Measurements from ENCODE around the gene KRTAP5-6. TPM values are rescaled to one million over a fixed set of nuclear protein-coding genes. Genes with fewer than 3 reads are reported as not detected.

Gene KRTAP5-6
- total RNA-seq, 1 donor from 2014 or later, result not detected

DNA sequence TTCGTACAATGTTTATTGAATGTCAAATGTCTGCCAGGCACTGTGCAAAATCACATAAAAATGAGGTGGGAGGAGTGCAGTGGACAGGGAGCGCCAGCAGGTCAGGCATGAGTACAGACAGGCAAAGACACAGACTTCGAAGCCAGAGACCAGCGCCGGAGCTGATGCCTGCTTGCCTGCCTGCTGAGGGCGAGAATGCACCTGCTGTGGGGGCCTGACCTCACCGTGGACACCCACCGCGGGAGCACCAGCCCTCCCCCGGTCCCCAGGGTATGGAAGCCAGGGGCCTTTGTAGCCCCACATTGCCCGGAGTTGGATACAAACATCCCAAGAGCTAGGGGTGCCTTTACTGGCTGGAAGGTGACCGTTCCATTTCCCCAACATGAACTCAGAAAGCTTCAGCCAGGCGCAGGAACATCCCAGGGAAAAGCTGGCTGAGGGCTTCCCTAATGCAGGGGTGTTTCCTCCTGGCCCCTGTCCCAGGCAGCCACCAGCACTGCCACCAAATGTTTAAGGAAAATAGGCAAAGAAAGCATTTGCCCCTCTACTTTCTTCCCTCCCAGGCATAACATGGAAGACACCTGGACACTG is 35.5 kb downstream of the KRTAP5-6 start:
- no peak for DNase-seq (ENCODE audit: low read depth)

GRCh38 chr11:1733009-1733715 is 36.2 kb downstream of the KRTAP5-6 start:
- no peak for DNase-seq (ENCODE audit: low read depth)

DNA sequence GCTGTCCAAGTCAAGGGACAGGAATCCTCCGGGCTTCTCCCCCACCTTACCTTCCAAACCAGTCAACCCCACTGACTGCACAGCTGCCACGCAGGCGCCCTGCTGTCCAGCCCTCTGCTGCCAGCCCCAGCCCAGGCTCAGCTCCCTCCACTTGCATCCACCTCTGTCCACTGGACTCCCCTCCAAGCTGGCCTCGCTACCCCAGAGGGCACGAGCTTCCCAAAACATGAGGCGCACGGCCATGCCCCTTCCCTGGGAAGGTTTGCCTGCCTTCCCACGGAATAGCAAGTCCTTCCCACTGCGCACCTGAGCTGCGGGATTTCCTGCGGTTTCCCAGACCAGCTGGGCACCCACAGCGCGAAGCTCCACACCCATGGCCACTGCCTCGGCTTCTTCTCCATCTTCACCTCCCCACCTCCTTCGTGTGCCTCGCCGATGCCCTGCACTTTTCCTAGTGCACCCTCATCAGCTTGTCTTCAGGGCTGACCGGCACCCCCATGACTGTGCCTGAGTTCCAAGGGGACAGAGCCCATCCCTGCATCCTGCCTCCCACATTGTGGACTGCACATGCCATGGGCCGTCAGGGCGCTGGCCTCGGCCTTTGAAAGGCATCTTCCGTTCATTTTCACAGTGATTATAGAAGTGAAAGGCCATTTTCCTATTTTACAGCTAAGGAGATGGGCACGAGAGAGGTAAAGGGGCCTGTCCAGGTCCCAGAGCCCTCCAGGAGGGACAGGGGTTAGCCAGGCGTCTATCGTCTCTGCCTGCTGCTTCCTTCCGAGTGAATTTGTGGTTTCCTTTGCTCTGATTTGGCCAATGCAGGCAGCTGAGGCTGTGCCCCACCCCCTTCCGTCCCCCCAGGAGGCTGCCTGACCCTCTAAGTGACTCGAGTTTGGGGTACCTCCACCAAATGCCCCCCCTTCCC is 37.0 kb downstream of the KRTAP5-6 start:
- no peak for DNase-seq (ENCODE audit: low read depth)

GRCh38 chr11:1734641-1735081 is 37.7 kb downstream of the KRTAP5-6 start:
- DNase-seq (ENCODE audit: low read depth), result no peak

DNA sequence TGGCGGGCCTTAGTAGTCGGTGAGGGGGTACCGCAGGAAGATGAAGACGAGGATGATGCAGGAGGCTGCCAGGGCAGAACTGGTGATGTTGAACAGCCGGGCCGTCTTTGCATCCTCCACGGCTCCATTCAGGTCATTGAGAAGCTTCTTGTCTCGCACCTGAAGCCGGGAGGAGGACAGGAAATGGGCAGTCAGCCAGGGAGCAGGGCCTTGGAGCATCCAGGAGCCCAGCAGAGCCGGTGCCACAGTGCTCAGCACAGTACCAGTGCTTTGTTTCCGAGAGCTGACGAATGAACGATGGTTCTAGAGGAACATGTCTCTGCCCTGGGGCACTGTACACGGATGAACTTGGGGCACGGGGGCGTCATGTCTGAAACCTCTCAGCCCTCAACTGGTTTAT is 38.3 kb downstream of the KRTAP5-6 start:
- no peak for DNase-seq (ENCODE audit: low read depth)

GRCh38 chr11:1736447-1736992 is 39.5 kb downstream of the KRTAP5-6 start:
- DNase-seq (ENCODE audit: low read depth), result no peak

DNA sequence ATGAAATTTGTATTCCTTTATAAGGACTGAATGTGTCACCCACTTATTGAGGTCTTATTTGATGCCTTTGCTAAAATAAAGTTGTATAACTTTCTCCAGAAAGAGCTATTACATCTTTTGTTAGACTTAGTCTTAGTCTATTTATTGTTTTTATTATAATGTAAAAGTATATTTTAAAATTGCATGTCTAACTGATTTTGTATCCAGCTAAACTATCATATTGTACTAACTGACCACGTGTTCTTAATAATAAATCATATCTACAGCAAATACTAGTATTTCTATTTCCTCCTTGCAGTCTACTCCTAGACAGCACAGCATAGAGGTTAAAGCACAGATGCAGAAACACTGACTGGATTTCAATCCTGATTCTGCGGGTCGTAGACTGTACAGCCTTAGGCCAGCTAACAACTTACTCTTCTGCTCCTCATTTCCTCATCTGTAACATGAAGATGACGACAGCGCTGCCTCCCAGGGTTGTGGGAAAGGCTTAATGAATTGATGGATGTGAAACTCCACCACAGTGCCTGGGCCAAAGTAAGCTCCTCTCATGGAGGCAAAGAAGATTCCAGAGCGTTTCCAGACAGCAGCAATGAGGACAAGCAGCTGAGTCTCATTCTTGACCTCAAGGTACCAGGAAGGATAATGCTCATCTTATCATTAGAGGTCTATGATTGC is 40.2 kb downstream of the KRTAP5-6 start:
- no peak for DNase-seq (ENCODE audit: low read depth)

DNA sequence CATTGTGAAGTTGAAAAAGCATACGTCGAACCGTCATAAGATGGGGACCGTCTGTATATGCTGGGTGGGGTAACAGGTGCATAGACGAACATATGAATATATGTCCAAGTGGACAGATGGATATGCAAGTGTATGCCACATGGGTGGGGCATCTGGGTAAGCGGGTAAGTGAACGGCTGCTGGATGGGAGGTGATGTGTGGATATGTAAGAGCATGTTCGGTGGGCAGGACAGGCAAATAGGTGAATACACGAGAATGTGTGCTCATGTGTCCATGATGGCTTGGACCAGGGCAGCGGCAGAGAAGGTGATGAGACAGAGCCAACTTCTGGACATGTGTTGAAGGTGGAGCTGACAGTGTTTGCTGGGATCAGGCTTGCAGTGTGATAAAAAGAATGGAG is 41.4 kb downstream of the KRTAP5-6 start:
- no peak for DNase-seq (ENCODE audit: low read depth)

- no peak for DNase-seq (ENCODE audit: low read depth)
These were observed 42.6 kb downstream of the KRTAP5-6 start for GRCh38 chr11:1739576-1739975.

DNA sequence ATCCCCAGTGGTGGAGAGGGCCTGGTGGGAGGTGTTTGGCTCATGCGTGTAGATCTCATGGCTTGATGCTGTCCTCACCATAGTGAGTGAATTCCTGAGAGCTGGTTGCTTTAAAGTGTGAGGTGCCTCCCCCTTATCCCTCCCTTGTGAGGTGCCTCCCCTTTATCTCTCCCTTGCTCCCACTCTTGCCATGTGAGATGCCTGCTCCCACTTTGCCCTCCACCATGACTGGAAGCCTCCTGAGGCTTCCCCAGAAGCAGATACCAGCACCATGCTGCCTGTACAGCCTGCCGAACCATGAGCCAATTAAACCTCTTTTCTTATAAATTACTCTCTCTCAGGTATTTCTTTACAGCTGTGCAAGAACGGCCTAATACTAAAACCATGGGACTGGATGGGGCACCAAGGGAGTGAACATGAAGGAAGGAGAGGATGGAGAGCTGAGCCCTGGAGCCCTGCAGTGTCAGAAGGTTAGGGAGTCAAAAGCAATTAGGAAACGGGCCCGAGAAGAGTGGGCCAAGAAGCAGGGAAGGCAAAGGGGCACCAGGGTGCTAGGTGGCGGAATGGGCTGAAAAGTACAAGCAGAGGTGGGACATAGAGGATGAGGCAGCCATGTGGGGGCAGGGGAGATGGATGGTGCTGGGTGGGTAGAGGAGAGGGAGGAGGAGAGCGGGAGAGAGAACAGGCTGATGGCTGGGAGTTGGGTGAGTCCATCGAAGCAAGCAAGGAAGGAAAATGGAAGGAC is 44.0 kb downstream of the KRTAP5-6 start:
- no peak for DNase-seq (ENCODE audit: low read depth)

DNA sequence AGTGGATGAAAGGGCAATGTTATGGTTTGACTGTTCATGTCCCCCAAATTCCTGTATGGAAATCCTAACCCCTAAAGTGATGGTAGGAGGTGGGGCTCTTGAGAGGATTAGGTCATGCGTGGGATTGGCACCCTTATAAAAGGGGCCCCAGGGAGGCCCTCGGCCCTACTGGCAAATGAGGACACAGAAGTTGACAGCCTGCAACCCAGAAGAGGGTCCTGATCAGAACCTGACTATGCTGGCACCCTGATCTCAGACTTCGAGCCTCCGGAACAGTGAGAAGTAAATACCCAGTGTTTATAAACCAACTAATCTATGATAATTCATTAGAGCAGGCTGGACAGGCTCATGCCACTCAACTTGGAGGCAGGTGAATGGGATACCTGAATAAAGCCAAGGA is 44.7 kb downstream of the KRTAP5-6 start:
- DNase-seq (ENCODE audit: low read depth), result no peak

- no peak for DNase-seq (ENCODE audit: low read depth)
These were observed 45.4 kb downstream of the KRTAP5-6 start for GRCh38 chr11:1742371-1742770.

DNA sequence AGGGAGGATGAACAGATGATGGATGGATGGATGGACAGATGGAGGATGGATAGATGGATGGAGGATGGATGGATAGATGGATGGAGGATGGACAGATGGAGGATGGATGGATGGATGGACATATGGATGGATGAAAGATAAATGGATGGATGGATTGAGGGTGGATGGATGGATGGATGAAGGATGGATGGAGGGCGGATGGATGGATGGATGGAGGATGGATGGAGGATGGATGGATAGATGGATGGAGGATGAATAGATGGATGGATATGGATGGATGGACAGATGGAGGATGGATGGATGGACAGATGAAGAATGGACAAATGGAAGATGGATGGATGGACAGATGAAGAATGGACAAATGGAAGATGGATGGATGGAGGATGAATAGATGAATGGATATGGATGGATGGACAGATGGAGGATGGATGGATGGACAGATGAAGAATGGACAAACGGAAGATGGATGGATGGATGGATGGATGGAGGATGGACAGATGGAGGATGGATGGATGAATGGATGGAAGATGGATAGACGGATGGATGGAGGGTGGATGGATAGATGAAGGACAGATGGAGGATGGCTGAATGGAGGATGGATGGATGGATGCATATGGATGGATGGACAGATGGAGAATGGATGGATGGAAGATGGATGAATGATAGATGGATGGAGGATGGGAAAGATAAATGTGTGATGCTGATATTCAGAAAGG is 46.0 kb downstream of the KRTAP5-6 start:
- no peak for DNase-seq (ENCODE audit: low read depth)

DNA sequence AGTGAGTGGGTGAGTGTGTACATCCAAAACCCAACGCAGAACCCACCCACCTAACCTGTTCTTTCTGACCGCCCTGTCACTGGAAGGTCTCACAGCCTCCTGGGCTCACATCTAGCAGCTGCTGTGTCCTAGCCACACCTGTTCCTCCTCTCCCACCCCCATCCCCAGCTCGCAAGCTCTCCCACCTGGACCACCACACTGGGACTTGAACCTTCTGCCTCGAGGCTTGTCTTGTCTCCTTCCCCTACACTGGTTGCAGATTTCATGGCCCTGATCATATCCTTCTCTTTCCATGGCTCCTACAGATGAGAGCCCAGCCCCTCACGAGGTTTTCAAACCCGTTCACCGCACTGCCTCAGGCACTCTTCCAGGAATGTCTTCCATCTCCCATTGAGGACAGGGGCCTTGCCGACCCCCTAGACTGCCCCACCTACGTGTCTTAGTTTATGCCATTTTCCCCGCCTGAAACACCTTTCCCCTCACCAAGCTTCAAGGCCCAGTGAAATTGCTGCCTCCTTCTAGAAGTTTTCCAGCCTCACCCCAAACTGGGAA is 46.7 kb downstream of the KRTAP5-6 start:
- DNase-seq (ENCODE audit: low read depth), result no peak

DNA sequence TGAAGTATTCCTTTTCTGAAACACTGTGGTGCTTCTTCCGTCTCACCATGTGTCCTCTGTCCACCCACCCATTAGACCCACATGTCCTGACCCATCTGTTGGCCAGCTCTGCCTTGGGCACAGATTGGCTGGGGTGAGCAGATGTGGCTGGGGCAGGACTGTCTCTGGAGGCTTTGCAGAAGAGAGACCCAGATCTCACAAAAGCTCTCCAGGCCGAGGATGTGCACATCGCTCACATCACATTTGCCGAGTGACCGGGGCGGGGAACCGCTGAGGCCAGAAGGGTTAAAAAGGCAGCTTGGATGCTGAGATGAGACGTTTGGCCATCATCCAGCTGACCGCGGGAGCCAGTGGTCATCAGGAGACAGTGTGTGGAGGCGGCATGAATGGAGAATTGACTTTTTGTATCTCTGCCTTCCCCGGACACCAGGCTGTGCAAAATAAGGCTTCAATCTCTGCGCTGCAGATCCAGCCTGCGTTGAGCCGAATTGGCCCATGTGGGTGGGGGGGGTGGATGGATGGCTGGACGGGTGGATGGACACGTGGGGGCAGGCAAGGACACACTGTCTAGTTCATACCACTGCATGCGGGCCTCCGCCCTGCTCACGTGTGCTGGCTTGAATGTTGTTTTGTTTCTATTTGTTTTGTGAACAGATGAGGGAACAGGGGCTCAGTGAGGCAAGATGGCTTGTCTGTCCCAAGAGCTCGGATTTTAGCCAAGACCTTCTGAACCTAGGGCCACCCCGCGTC is 47.3 kb downstream of the KRTAP5-6 start:
- no peak for DNase-seq (ENCODE audit: low read depth)

DNA sequence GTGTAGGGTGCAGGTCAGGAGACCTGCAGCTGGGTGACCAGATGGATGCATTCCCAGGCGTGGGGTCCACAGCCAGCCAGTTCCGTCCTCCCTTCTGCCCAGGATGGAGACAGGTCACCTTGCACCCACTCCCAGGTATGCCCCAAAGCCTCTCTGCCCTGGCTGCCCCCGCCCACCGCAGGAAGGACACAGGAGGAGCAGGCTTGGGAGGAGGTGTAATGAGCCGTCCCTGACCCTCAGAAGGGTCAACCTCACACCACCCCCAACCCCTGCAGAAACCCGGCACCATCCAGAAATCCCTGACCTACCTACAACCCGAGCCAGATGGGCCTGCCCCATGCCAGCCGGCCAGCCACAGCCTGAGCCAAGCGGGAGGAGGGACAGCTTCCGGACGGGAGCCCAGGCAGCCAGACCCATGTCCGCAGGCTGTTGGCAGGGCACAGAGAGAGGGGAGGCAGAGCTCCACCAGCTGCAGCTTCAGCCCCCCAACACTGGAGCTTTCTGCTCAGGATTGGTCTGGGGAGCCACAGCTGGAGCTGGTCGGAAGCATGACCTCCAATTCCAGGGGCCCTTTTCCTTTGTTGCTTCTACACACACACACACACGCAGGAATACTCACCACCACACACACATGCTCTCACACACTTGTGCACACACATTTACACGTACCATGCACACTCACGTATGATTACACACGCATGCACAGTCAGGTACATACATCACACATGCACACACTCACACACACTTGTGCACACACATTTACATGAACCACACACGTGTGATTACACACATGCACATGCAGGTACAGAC is 48.1 kb downstream of the KRTAP5-6 start:
- DNase-seq (ENCODE audit: low read depth), result no peak

- no peak for DNase-seq (ENCODE audit: low read depth)
These were observed 48.8 kb downstream of the KRTAP5-6 start for GRCh38 chr11:1745701-1746320.
